ENCODE data around the gene CDK8.

DNA sequence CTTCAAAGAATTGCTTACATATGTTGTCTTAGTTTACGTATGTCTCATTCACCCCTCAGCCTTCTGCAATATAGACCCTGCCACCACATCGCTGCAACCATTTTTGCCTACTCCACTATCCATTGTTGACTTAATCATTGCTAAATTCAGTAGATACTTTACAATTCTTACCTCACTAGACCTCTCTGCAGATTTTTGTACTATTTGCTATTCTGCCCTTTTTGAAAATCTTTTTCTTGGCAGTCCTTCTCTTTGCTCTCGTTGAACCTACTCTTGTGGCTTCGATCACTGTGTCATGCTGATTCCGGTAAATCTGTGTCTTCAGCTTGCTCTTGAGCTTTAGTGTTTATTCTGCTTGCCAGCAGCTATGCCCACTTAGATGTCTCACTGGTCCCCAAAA, 81.2 kb downstream of the CDK8 start:
- TF ChIP-seq, protein P1, sequence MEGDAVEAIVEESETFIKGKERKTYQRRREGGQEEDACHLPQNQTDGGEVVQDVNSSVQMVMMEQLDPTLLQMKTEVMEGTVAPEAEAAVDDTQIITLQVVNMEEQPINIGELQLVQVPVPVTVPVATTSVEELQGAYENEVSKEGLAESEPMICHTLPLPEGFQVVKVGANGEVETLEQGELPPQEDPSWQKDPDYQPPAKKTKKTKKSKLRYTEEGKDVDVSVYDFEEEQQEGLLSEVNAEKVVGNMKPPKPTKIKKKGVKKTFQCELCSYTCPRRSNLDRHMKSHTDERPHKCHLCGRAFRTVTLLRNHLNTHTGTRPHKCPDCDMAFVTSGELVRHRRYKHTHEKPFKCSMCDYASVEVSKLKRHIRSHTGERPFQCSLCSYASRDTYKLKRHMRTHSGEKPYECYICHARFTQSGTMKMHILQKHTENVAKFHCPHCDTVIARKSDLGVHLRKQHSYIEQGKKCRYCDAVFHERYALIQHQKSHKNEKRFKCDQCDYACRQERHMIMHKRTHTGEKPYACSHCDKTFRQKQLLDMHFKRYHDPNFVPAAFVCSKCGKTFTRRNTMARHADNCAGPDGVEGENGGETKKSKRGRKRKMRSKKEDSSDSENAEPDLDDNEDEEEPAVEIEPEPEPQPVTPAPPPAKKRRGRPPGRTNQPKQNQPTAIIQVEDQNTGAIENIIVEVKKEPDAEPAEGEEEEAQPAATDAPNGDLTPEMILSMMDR (IDR thresholded peaks at IDR 0.05; ENCODE audit: low read length), result no peak
- TF ChIP-seq EZH2 (IDR thresholded peaks at IDR 0.05; ENCODE audit: borderline replicate concordance, low read length), result no peak
